ENCODE results near the gene COL20A1.

Gene COL20A1

DNA sequence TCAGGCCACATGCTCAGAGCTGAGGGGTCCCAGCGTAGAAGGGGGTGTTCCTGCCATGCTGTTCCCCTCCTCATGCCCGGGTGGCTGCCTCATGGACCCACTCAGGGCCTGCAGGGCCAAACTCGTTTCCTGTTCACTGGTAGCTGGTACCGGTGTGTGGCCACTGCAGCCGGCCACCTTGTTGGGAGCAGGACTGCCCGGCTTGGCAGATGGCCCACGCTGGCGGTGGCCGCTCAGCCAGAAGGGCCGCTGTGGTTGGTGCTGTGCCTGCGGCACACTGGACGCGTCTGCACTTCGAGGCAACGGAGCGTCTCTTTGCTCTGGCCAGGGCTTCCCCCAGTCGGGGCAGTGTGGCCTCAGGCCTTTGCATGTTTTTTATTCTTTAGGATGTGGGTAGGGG is 10.0 kb upstream of the COL20A1 start:
- no peak overlapping the region for H3K9ac ChIP-seq (ENCODE audit: low read length)
- no peaks in the 10 kb centered on the region for H3K4me1 ChIP-seq (ENCODE audit: control insufficient read depth, low read depth, low read length)
- H3K27ac ChIP-seq (ENCODE audit: low read length), result no peak overlapping the region
- no peaks in the 10 kb centered on the region for H3K9me3 ChIP-seq (ENCODE audit: control insufficient read depth, low read depth, low read length)
- H3K36me3 ChIP-seq (ENCODE audit: control insufficient read depth, low read depth, low read length), result peaks cover 34% of the 10 kb centered on the region
- H3K27me3 ChIP-seq (ENCODE audit: control insufficient read depth, insufficient read depth, low read length), result no peaks in the 10 kb centered on the region
- H3K4me3 ChIP-seq (ENCODE audit: low read length), result no peak overlapping the region

DNA sequence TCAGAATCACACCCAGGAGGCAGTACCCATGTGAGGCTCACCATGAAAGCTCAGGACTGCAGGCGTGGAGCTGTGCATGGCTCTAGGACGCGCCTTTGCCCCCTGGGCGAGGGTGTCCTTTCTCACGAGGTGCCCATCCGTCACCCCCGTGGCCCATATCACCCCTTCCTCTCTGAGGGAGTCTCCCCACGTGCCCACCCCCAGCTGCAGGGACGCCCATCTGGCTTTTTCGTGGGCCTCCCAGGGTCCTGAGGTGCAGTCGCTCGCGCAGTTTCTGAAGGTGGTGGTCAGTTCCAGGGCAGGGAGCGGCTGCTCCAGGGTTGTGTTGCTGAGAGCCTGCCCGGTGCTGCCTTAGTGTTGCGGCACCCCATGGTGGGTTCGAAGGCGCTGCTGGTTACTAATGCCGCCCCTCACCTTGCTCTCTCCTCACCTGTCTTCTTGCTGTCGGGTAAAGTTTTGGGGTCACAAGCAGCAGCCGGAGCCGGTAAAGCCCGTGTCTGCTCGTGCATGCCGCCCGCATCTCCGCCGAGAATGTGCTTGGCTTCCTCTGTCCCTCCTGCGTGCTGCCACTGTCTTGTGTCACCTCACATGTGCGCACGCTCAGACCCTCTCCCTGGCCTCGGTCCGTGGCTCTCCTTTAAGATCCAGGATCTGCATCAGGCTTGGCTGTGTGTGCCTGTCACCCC is 9.4 kb upstream of the COL20A1 start:
- H3K4me1 ChIP-seq (ENCODE audit: control insufficient read depth, low read depth, low read length), result no peaks in the 10 kb centered on the region

DNA sequence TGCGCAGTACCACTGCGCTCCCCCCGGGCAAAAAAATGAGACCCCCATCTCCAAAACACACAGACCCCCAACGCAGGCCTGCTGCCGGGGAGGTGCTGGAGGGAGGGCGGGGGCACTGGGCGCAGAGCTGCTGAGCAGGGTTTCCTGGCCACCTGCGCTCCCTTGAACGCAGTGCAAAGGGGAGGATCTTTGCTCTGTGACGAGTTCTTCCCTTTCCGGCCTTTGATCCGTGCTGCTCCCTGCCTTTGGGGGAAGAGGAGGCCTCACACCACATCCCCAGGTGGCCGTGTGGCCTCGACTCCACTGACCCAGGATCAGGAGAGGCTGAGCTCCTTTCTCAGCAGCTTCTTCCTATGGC is 8.9 kb upstream of the COL20A1 start:
- H3K9ac ChIP-seq (ENCODE audit: low read length), result no peak overlapping the region
- H3K27me3 ChIP-seq (ENCODE audit: control insufficient read depth, insufficient read depth, low read length), result no peaks in the 10 kb centered on the region
- no peak overlapping the region for H3K4me3 ChIP-seq (ENCODE audit: low read length)
- no peak overlapping the region for H3K27ac ChIP-seq (ENCODE audit: low read length)
- H3K4me1 ChIP-seq (ENCODE audit: control insufficient read depth, low read depth, low read length), result no peaks in the 10 kb centered on the region
- peaks cover 36% of the 10 kb centered on the region for H3K36me3 ChIP-seq (ENCODE audit: control insufficient read depth, low read depth, low read length)
- no peaks in the 10 kb centered on the region for H3K9me3 ChIP-seq (ENCODE audit: control insufficient read depth, low read depth, low read length)

More for the DNA sequence above, 9.4 kb upstream of the COL20A1 start:
- Histone ChIP-seq H3K27me3 (ENCODE audit: control insufficient read depth, insufficient read depth, low read length) (no peaks in the 10 kb centered on the region), H3K9ac (ENCODE audit: low read length) (no peak overlapping the region), H3K4me3 (ENCODE audit: low read length) (no peak overlapping the region), H3K9me3 (ENCODE audit: control insufficient read depth, low read depth, low read length) (no peaks in the 10 kb centered on the region), H3K36me3 (ENCODE audit: control insufficient read depth, low read depth, low read length) (peaks cover 37% of the 10 kb centered on the region), H3K27ac (ENCODE audit: low read length) (no peak overlapping the region)

DNA sequence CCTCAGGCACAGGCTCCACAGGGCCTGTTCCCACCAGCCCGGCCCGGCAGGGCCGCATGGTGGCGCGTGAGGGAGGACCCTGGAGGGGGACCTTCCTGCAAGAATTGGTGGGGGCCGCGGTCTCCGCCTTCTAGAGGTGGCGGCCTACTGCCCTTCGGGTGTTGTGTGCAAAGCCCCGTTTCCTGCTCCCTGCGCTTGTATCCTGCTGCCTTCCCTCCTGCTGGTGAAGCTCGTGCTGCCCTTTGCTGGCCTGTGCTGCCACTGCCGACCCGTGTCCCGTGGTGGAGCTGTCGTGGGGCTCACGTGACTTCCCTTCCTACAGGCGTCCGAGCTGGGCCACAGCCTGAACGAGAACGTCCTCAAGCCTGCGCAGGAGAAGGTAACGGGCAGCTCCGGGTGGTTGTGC is 8.4 kb upstream of the COL20A1 start:
- no peak overlapping the region for H3K4me3 ChIP-seq (ENCODE audit: low read length)
- no peaks in the 10 kb centered on the region for H3K27me3 ChIP-seq (ENCODE audit: control insufficient read depth, insufficient read depth, low read length)
- H3K9ac ChIP-seq (ENCODE audit: low read length), result no peak overlapping the region
- H3K27ac ChIP-seq (ENCODE audit: low read length), result no peak overlapping the region
- H3K4me1 ChIP-seq (ENCODE audit: control insufficient read depth, low read depth, low read length), result no peaks in the 10 kb centered on the region
- H3K36me3 ChIP-seq (ENCODE audit: control insufficient read depth, low read depth, low read length), result peaks cover 34% of the 10 kb centered on the region
- H3K9me3 ChIP-seq (ENCODE audit: control insufficient read depth, low read depth, low read length), result no peaks in the 10 kb centered on the region

DNA sequence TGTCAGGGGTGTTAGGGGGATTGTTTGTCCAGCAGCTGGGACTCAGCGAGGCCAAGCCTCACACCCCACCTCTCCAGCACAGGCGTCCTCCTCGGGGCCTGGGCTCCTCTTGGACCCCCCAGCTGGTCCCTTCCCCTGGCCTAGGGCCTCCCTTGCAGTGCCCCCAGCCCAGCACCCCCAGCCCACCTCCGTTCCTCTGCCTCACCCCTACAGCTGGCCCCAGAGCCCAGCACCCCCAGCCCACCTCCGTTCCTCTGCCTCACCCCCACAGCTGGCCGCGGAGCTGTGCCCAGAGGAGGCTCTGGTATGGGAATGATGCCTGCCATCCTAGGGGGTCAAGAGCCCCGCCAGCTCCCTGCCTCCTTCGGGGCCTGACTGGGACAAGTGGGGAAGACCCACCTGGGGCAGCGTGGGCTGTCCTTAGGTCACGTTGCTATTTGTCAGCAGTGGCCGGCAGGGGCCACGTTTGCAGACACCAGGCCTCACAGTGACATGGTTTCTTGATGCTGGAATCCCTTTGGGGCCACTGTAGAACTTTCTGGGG is 7.9 kb upstream of the COL20A1 start:
- no peak overlapping the region for H3K9ac ChIP-seq (ENCODE audit: low read length)
- no peaks in the 10 kb centered on the region for H3K4me1 ChIP-seq (ENCODE audit: control insufficient read depth, low read depth, low read length)
- no peaks in the 10 kb centered on the region for H3K9me3 ChIP-seq (ENCODE audit: control insufficient read depth, low read depth, low read length)
- H3K27me3 ChIP-seq (ENCODE audit: control insufficient read depth, insufficient read depth, low read length), result no peaks in the 10 kb centered on the region
- H3K27ac ChIP-seq (ENCODE audit: low read length), result no peak overlapping the region
- peaks cover 29% of the 10 kb centered on the region for H3K36me3 ChIP-seq (ENCODE audit: control insufficient read depth, low read depth, low read length)
- no peak overlapping the region for H3K4me3 ChIP-seq (ENCODE audit: low read length)

DNA sequence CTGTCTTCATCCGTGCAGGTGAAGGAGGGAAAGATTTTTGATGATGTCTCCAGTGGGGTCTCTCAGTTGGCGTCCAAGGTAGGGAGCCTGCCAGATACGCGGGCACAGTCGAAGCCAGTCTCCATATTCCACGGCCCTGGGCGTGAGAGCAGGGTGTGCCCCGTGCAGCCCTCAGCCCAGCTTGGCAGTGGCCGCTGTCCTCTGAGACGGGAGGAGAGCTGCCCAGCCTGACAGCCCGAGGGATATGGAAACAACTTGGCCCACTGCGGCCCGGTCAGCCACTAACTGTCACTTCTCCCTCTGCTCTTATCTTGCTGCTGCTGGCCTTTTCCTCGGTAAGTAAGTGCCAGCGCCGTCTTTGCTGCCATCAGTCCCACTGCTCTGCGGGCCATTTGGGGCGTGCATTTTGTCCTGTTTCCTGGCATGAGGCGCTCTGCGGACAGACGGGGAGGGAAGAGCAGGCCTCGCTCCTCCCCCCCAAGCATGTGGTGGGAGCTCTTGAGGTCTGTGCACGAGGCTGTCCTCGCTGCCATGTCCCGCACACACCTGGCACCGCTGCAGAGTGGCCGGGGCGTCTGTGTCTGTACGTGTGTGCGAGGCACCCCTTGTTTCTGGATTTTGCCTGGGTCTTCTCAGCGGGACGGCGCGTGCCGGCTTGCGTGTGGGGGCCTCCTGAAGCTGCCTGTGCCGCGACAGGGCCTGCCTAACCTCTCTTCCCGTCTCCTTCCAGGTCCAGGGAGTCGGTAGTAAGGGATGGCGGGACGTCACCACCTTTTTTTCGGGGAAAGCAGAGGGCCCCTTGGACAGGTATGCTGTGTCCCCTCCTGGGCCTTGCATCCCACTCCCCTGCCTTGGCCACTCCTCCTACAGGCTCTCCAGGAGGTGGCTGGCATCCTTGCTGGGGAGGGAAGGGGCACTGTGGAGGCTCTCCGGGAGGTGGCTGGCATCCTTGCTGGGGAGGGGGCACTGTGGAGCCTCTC is 7.1 kb upstream of the COL20A1 start:
- Histone ChIP-seq H3K36me3 (ENCODE audit: control insufficient read depth, low read depth, low read length) (peaks cover 23% of the 10 kb centered on the region), H3K27ac (ENCODE audit: low read length) (no peak overlapping the region)

DNA sequence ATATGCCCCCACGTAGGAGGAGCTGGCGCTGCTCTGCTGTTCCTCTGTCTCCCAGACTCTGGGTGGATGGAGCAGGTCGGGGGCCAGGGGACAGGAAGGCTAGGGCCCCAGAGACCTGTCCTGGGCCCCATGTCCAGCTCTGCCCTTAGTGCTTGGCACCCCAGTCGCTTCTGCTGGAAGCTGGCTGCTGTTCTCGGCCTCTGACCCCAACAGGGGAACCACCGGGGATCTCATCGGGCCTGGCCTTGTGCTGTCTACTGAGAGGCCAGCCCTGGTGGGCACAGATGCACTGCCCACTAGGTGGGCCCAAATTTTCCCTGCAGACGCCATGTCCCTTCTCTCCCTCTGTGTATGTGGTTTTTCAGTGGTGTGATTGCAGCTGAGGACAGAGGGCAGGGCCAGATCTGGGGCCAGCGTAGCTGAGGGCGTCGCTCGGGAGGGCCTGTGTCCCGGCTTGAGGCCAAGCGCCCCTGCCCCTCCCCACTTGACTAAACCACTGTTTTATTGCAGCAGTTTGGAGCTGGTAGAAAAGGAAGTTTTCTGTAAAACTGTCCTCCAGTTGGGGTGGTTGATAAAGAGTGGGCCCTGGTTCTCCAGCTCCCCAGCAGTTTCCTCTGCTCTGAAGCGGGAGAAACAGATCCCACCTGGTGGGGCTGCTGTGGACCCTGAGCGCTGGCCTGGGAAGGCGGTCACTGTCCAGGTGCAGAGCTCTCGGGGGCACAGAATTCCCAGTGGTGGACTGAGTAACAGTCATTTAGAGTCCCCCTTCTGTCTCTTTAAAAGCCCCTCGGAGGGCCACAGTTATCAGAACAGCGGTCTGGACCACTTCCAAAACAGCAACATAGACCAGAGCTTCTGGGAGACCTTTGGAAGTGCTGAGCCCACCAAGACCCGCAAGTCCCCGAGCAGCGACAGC is 5.9 kb upstream of the COL20A1 start:
- peaks cover 23% of the 10 kb centered on the region for H3K36me3 ChIP-seq (ENCODE audit: control insufficient read depth, low read depth, low read length)
- no peaks in the 10 kb centered on the region for H3K4me1 ChIP-seq (ENCODE audit: control insufficient read depth, low read depth, low read length)
- no peaks in the 10 kb centered on the region for H3K27me3 ChIP-seq (ENCODE audit: control insufficient read depth, insufficient read depth, low read length)
- no peak overlapping the region for H3K9ac ChIP-seq (ENCODE audit: low read length)
- no peak overlapping the region for H3K4me3 ChIP-seq (ENCODE audit: low read length)
- H3K27ac ChIP-seq (ENCODE audit: low read length), result no peak overlapping the region
- H3K9me3 ChIP-seq (ENCODE audit: control insufficient read depth, low read depth, low read length), result no peaks in the 10 kb centered on the region

More for the DNA sequence above, 7.1 kb upstream of the COL20A1 start:
- Histone ChIP-seq H3K4me1 (ENCODE audit: control insufficient read depth, low read depth, low read length) (no peaks in the 10 kb centered on the region), H3K27me3 (ENCODE audit: control insufficient read depth, insufficient read depth, low read length) (no peaks in the 10 kb centered on the region), H3K9me3 (ENCODE audit: control insufficient read depth, low read depth, low read length) (no peaks in the 10 kb centered on the region), H3K4me3 (ENCODE audit: low read length) (no peak overlapping the region), H3K9ac (ENCODE audit: low read length) (no peak overlapping the region)

DNA sequence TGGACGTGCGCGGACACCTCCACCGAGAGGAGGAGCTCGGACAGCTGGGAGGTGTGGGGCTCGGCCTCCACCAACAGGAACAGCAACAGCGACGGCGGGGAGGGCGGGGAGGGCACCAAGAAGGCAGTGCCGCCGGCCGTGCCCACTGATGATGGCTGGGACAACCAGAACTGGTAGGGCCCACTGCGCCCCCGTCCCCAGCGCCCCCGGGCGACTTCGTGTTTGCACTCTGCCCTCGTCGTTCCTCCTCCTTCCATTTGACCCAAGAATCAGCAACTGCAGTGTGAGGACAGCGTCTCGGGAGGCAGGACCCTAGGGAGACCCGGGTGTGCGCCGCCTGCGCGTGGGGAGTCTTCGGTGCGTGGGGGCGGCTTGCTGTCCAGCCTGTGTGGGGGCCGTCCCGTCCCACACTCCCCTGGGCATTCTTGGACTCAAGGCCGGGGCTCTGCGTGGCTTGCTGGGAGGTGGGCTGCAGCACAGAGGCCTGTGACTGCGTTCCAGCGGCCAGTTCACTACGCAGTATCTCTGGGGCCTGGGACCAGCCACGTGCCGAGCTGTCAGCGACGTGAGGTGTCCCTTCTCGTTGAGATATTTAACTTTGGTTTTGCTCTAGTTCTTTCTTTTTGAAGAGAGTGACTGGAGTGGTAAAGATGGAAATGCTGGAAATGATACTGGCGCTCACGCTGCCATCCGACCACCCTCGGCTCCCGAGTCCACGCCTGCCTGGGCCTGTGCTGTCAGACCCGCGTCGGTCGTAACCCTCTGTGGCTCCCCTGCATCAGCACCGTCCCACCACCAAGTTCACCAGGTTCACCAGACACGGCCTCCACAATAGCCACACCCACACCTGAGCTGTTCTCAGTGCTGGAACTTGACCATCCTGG is 5.0 kb upstream of the COL20A1 start:
- H3K27ac ChIP-seq (ENCODE audit: low read length), result no peak overlapping the region
- no peaks in the 10 kb centered on the region for H3K27me3 ChIP-seq (ENCODE audit: control insufficient read depth, insufficient read depth, low read length)
- H3K36me3 ChIP-seq (ENCODE audit: control insufficient read depth, low read depth, low read length), result peaks cover 18% of the 10 kb centered on the region
- no peaks in the 10 kb centered on the region for H3K9me3 ChIP-seq (ENCODE audit: control insufficient read depth, low read depth, low read length)
- H3K4me3 ChIP-seq (ENCODE audit: low read length), result no peak overlapping the region
- no peaks in the 10 kb centered on the region for H3K4me1 ChIP-seq (ENCODE audit: control insufficient read depth, low read depth, low read length)
- H3K9ac ChIP-seq (ENCODE audit: low read length), result no peak overlapping the region

DNA sequence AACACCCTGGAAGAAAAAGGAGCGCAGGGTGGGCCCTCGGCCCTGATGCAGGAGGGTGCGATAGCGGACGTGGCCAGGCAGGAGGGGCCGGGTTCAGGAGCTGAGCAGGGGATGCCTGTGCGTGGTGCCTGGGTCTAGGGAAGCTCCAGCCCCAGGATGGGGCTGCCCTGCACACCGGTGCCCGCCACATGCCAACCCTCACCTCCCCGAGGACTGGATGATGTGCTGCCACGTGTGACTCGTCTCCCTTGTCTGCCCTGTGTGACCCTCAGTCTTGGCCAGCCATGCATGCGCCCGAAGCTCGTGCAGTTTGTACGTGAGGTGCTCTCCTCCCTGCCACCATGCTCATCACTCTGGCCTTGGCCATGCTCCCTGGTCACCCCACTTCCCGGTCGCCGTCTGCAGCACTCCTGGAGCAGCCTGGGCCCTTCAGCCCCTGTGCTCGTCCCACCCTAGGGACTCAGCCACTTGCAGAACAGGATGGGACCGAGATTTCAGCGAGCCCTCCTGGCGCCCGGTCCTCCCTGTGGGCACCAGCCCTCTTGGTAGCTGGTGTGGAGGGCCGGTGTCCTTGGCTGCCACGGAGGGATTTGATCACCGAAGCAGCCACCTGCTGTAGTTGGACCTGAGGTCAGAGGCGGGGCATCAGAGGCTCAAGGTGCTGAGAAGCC is 4.3 kb upstream of the COL20A1 start:
- Histone ChIP-seq H3K36me3 (ENCODE audit: control insufficient read depth, low read depth, low read length) (peaks cover 10% of the 10 kb centered on the region), H3K9me3 (ENCODE audit: control insufficient read depth, low read depth, low read length) (no peaks in the 10 kb centered on the region), H3K4me3 (ENCODE audit: low read length) (no peak overlapping the region), H3K4me1 (ENCODE audit: control insufficient read depth, low read depth, low read length) (no peaks in the 10 kb centered on the region), H3K27ac (ENCODE audit: low read length) (no peak overlapping the region), H3K27me3 (ENCODE audit: control insufficient read depth, insufficient read depth, low read length) (no peaks in the 10 kb centered on the region), H3K9ac (ENCODE audit: low read length) (no peak overlapping the region)
